Activated CD4-positive, alpha-beta T cell treated with anti-CD3 and anti-CD28 coated beads, Interleukin-2, Interleukin-4, amounts not matched to agents 100 ng/mL and 50 ng/mL, durations not matched to agents 16 hours and 8 hours (primary cell): ENCODE results near the gene KANK4.

ENCODE experiments used
- DNase-seq: peaks from one replicate; pipeline ENCODE4 v3.0.0-alpha.2; 2020; ENCODE audit warnings: low spot score

KANK4 gene

DNA sequence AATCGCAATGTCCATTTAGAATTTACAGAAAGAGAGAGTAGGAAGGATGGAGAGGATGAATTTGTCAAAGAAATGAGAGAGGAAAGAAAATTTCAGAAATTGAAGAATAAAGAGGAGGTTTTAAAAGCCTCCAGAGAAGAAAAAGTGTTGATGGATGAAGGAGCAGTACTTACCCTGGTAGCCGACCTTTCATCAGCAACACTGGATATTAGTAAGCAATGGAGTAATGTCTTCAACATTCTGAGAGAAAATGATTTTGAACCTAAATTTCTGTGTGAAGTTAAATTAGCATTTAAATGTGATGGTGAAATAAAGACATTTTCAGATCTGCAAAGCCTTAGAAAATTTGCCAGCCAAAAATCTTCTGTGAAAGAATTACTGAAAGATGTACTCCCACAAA, 112.0 kb downstream of the KANK4 start:
- no peak for DNase-seq

DNA sequence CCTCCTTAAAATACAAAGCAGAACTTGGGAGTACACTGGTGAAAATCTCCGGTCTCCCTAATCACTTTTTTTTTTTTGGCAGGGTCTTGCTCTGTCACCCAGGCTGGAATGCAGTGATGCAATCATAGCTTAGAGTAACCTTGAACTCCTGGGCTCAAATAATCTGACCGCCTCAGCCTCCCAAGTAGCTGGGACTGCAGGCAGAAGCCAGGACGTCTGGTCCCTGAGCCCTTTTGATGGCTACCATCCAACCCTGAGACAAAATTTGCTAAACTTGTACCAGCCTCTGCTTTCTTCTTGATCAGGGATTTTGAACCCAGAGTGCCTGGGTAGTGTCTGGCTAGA, 120.5 kb downstream of the KANK4 start:
- DNase-seq: no peak

DNA sequence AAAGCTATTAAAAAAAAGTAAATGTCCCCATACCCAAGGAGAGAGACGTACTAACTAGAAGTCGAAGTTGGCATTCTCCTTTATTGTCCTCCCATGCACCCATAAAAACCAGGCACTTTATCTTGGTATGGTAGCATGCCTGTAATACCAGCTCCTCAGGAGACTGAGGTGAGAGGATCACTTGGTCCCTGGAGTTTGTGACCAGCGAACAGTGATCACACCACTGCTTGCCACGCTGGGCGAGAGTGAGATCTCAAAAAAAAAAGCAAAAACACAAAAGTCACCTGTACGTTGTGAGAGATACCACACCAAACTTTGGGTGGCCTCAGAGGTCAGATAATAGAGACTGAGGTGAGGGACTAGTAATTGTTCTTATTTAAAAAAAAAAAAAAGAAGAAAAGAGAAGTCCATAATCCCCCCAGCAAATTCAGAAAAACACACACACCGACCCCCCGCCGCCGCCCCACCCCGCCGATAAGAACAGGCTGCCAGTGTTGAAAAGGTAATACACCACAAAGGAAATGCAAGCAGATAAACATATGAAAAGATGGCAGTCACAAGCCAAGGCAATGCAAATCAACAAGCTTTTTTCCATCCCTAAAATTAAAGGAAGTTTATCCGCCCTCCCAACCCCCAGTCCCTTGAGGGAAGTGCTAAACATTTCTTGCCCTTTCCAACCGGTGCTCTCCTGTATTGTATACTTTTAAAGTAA, 121.0 kb downstream of the KANK4 start:
- DNase-seq: no peak

DNA sequence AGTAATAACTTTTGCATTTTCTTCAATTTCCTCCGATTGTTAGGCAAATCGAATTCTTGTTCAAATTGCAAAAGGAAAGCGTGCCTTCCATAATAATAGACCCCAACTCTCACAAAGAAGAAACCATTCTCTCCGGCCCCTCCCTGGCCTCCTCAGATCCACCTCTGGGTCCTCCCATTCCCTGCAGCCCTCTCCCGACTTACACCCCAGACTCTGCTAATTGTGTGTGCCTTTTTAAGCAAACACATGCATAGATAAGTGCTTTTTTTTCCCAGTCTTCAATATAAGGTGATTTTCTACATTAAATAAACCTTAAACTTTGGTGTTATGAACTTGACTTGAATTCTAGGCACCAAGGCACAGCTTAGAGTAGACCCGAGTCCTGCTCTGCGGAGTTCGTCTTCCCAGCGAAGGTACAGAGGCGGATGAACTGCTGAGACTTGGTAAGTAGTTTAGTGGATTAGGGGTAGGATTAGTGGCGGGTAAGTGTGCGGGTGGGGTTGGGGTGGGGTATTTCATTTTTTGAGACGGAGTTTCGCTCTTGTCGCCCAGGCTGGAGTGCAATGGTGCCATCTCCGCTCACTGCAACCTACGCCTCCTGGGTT, 123.0 kb downstream of the KANK4 start:
- no peak for DNase-seq

DNA sequence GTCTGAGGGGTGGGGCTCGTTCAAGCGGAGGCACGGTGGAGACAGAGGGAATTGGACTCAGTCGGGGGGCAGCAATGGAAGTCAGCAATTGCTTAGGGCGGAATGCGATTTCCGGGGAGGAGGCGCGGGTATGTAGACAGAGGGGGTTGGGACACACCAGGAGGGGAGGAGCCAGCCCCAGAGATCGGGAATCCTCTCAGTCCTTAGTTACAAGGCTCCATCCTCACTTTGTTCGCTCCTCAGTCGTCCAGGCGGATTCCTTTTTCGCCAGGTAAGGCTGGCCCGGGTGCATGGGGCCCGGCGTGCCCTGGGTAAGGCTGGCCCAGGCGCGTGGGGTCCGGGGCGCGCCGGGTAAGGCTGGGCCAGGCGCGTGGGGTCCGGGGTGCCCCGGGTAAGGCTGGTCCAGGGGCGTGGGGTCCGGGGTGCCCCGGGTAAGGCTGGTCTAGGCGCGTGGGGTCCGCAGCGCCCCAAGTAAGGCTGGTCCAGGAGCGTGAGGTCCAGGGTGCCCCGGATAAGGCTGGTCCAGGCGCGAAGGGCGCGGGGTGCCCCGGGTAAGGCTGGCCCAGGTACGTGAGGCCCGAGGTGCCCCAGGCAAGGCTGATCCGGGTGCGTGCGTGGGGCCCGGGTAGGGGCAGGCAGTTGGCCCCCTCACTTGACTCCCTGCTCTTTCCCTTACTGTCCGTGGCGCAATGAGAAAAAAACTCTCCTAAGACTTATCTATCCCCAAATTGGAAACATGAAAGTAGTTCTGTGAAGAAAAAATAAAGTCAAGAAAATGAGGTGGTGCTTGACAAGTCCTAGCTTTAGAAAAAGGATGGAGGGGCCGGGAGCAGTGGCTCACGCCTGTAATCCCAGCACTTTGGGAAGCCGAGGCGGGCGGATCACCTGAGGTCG, 124.3 kb downstream of the KANK4 start, which contains the start of gene L1TD1:
TSS of gene L1TD1 (plus strand) at position 199 of the 894 bp plus-strand sequence. CDS start 11,780 bp downstream, outside the sequence.
- no peak for DNase-seq

DNA sequence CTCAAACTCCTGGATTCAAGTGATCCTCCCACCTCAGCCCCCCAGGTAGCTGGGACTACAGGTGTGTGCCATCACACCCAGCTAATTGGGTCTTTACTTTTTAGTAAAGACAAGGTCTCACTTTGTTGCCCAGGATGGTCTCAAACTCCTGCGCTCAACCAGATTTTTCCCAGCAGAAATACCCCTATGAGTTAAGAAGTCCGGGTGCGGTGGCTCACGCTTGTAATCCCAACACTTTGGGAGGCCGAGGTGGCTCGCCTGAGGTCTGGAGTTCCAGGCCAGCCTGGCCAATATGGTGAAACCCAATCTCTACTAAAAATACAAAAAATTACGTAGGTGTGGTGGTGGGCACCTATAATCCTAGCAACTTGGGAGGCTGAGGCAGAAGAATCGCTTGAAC, 131.1 kb downstream of the KANK4 start:
- DNase-seq: no peak

DNA sequence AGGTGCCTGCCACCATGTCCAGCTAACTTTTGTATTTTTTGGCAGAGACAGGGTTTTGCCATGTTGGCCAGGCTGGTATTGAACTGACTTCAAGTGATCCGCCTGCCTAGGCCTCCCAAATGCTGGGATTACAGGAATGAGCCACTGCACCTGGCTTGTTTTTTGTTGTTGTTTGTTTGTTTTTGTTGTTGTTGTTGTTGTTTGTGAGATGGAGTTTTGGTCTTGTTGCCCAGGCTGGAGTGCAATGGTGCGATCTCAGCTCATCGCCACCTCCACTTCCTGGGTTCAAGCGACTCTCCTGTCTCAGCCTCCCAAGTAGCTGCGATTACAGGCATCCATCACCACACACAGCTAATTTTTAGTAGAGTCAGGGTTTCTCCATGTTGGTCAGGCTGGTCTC, 131.7 kb downstream of the KANK4 start:
- DNase-seq: no peak
